ENCODE measurements around the gene GLYR1.
A peak's percentile ranks its signal among the peaks of the same experiment; 100 is the strongest.

GLYR1 gene

DNA sequence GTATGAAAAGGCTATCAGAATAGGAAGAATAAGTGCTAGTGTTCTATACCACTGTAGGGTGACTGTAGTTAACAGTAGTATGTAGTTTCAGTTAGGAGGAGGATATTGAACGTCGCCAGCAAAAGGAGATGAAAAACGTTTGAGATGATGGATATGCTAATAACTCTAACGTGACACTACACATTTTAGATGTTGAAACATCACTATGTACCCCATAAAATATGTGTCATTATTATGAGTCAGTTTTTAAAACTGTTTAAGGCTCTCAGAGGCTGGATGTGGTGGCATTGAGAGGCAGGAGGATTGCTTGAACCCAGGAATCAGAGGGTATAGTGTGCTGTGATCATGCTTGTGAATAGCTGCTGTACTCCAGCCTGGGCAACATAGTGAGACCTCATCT lies 32.0 kb upstream of the GLYR1 start:
- no peak for DNase-seq

DNA sequence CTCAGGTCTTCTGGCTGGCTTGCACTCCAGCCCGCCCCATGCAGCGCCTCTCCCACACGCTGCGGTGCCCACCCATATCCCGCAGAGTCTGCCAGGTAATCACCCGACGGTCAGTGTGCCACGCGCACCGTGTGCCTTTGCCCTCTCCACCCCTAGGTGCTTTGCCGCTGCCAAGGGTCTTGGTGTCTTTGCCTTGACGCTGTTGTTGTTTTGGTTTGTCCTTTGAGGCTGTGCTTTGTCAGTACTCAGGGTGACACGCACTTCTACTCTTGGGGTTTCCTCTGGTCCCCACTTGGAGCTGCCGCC lies 30.2 kb upstream of the GLYR1 start:
- no peak for DNase-seq

DNA sequence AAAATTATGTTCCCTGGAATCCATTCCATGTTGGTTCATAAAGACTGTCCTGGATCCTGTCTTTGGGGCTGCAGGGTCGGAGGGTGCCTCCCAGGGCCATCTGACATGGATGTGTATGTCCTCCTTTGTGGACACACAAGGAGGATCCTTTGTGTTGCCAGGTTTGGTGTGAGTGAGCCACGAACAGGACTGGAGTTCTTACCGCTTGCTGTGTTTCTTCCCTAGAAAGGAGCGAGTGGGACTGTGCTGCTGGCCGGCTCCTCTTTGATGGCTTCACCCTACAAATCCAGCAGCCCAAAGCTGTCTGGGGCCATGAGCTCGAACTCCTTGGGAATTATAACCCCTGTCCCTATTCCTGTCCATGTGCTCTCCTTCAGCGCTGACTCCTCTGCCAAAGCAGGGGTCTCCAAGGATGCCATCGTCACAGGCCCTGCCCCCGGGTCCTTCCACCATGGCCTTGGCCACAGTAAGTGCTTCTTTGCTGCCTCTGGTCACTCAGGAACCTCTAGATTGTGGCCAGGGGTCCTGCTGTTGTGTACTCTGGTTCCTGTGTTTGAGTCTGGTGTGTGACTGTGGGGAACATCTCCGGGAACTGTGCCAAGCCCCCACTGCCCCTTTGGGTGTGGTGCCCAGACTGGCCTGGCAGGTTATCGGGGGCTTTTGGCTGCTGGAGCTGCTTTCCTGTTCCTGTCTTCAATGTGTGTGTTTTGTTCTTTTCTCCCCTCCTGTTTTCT lies 29.7 kb upstream of the GLYR1 start:
- DNase-seq: no peak

DNA sequence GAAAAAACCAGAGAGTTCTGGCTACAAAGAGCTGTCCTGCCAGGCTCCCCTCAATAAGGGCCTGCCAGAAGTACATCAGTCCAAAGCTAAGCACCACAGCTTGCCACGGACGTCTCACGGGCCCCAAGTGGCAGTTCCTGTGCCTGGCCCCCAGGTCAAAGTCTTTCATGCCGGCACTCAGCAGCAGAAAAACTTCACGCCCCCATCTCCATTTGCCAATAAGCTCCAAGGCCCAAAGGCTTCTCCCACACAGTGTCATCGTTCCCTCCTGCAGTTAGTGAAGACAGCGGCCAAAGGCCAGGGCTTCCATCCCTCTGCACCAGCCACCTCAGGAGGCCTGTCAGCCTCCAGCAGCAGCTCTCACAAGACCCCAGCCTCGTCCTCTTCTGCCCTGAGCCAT lies 27.6 kb upstream of the GLYR1 start:
- DNase-seq: no peak

DNA sequence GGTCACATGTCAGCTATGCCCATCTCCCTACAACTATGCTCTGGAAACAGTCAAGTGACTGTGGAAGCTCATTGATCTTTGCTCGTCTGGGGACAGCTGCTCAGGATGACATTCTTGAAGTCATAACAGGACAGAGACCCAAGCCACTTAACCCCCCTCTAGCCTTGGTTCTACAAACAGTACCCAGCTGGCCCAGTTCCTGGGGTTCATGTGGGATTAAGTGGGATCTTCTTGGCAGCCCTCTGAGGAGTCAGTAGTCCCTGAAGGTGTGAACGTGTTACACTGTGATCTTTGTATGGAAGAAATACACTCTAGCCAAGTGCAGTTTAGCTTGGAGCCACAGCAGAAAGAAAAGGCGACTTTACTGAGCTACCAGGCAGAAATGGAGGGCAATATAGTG lies 26.0 kb upstream of the GLYR1 start:
- no peak for DNase-seq

DNA sequence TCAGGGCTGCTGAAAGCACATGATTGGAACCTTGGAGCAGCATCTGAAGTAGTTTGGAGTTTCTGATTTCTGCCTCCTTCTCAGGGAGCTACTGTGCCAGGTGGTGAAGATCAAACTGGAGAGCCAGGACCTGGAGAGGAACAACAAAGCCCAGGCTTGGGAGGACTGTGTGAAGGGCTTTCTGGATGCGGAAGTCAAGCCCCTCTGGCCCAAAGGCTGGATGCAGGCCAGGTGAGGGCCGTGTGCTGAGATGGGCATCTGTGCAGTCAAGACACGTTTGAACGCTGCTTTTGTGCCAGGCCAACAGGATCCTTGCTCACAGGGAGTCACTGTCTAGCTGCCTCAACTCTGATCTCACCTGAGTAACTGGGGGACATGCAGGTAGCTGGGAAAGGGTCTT lies 24.0 kb upstream of the GLYR1 start:
- no peak for DNase-seq

DNA sequence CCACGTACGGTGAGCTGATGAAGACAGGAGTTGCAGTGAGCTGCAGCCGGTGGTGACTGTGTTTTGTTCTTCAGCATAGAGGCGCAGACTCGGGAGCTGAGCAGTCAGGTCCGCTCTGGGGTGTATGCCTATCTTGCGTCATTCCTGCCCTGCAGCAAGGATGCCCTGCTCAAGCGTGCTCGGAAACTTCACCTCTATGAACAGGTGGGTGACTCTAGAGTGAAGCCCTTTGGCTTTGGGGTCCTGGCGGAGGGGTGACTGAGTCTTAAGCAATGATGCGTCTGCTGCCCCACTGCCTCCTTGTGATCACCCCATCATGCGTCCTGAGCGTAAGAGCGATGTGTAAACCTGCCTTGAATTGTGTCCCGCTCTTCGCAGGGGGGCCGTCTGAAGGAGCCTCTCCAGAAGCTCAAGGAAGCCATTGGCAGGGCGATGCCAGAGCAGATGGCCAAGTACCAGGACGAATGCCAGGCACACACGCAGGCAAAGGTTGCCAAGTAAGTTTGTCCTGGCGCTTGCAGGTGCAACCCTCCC lies 23.1 kb upstream of the GLYR1 start:
- DNase-seq: no peak

DNA sequence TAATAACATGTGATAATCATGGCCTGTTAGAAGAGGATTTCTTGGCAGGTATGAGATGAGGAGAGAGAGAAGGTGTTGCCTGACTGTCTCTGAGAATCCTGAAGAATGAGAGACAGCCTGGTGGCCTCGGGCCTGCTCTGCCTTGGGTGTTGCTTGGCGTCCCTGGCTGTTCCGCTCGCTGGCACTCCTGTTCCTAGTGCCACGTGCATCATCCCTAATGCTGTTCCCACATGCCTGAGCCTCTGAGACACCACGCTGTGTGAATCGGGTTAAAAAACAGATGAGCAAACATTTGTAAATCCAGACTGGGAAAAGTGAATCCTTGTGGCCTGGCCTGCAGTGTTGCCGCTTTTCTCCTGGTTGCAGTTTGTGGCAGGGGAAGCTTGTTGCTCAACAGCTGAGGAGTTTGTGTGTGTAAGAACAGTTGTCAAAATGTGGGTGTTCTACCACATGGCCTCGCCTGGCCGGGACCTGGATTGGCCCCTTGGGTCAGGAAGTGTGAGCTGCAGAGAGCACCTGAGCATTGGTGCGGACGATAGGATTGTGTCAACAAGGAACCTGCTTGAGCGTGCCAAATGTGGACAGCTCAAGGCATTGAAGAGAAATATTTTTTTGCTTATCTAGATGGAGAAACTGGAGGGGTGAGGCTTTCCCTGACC lies 22.2 kb upstream of the GLYR1 start:
- no peak for DNase-seq

DNA sequence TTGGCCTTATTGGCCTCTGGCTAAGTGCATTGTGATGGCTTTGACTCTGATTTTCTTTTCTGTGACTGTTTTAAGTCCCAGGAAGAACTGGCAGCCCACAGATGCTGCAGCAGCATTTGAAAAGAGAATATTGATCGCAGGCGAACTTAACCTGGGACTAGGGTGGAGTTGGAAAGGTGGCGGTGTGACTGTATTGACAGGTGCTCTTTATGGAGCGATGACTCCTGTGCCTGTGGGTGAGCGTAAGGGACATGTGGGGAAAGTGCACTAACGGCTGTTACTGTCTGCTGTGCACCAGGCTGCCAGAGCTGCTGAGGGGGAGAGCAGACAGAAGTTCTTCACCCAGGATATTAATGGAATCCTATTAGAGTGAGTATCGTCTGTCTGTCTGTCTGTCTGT lies 21.4 kb upstream of the GLYR1 start:
- DNase-seq: no peak

DNA sequence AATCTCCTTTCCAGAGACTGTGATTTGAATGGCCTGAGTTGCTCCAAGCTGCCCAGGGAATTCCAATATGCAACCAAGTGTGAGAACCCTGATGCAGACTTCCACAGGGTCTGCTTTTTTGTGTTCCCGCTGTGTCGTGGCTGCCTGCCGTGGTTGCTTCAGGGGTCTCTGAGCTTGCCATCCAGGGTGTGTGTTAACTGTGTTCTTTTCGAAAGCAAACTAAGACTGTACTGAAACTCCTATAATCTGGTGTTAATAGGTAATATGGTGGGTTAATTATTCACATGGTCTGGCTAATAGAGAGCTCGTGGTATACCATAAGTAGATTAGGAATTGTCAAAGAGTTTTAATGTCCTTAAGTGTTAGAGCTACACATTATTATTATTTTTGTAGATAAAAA lies 20.9 kb upstream of the GLYR1 start:
- DNase-seq: no peak

DNA sequence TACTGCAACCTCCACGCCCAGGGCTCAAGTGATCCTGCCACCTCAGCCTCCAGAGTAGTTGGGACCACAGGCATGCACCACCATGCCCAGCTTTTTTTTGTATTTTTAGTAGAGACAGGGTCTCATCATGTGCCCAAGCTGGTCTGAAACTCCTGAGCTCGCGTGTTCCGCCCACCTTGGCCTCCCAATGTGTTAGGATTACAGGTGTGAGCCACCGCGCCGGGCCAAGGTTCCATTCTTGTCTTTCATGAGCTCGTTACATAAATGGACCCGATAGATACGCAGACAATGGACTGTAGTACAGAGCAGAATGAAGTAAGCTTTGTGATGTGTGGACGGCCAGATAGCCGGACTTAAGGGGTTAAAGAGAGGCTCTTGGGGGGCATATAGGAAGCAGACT lies 19.5 kb upstream of the GLYR1 start:
- DNase-seq: no peak

DNA sequence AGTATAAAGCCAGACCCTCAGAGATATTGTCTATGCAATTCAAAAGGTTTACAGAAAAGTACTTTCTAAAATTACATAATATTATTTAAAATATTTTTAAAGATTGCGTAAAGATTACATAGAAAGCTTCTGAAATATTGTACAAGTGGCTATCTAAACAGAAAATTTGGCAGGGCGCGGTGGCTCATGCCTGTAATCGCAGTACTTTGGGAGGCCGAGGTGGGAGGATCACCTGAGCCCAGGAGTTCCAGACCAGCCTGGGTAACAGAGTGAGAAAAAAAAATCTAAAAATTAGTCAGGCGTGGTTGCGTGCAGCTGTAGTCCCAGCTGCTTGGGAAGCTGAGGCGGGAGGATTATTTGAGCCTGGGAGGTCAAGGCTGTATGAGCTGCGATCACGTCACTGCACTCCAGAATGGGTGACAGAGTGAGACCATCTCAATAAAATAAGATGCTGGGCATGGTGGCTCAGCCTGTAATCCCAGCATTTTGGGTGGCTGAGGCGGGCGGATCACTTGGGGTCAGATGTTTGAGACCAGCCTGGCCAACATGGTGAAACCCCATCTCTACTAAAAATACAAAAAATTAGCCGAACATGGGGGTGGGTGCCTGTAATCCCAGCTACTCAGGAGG lies 18.3 kb upstream of the GLYR1 start:
- DNase-seq: no peak

DNA sequence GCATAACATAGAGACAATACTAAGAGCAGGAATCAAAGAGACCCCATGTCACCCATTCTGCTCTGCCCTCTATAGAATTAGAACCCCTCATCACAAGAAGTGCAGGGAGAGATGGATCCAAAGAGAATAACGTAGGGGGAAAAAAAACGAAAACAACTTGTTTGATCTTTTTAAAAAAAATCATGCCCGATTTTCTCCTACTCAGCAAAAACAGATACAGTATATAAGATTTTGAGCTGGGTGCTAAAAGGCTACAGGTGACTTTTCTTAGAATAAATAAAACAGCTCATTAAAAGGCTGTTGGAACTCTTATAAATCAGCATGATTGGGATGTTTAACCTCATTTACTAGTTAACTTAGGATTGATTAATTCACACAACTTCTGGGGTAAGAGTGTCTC lies 17.6 kb upstream of the GLYR1 start:
- no peak for DNase-seq

DNA sequence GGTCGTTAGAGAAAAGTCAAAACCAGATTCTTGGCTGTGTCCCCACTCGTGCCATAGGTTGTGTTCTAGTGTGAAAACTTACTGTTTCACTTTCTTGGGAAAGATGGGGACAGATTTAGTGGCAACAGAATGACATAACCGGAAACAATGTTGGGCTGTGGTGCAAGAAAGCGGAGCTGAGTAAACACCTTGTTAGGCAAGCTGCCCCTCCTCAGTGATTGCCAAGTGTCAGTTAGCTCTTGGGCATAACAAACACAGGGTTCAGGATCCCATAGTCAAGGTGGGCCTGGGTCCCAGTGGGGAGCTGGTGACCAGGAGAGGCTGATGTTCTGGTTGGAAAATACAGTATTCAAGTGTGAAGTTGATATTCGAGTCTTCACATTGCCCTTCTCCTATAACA lies 15.6 kb upstream of the GLYR1 start:
- DNase-seq: no peak

DNA sequence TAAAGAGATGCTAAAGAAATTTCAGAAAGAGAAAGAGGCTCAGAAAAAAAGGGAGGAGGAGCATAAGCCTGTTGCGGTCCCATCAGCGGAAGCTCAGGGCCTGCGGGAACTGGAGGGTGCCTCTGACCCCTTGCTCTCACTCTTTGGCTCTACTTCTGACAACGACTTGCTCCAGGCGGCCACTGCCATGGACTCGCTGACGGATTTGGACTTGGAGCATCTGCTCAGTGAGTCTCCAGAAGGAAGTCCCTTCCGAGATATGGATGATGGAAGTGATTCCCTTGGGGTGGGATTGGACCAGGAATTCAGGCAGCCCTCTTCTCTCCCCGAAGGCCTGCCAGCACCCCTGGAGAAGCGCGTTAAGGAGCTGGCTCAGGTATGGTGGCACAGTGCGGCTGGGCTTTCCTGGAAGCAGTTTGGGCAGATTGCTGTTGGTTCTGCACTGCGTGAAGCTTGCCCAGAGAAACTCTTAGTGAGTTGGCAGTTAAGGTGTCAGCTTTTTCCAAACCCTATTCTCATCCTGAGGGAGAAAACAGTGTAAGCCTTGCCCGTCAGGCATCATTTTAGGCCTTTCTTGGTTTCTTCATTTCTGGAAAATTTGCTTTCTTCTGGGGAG lies 13.7 kb upstream of the GLYR1 start:
- no peak for DNase-seq

DNA sequence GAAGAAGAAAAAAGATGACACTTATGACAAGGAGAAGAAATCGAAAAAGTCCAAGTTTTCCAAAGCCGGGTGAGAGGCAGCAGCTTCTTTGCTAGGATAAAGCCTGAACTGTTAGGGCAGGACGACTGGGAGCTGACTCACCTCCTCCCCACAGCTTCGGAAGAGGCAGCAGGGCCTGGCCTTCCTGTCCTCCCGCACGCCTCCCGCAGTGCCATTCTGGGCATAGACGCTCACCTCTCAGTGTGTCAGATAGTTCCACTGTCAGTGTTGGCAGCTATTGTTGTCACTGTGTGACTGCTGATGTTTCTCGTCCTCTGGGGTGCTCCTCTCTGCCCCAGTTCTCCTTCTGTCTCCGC lies 12.8 kb upstream of the GLYR1 start:
- DNase-seq: no peak

DNA sequence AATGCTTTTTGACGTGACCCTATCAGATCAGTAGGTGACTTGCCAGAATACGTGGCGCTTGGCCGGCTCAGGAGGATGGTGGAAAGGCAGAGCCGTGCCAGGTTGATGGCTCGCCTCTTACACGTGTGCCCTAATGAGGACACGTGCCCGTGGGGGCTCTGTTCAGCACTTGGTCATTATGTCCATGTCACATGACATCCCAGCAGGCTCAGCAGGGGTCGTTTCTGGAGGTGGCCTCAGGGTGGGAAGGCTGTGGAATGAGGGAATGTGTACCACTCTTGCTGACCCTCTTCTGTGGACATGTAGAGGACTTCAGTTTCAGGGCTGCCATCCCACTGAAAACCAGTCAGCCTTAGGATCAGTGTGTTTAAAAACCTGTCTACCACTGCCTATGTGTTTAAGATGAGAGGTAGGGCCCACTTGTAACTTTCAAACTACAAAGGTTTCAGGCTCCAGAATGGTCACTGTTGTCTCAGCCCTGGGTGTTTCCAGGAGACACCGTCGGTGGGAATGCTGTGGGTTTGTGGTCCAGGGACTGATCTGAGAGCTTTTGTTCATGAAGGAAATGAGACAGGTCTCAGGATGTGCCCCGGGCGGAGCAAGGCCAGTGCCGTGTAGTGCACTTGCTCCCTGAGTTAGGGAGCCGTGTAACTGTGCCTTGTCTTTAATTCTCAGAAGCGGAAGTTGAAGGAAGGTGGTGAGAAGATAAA lies 12.3 kb upstream of the GLYR1 start:
- DNase-seq: no peak

DNA sequence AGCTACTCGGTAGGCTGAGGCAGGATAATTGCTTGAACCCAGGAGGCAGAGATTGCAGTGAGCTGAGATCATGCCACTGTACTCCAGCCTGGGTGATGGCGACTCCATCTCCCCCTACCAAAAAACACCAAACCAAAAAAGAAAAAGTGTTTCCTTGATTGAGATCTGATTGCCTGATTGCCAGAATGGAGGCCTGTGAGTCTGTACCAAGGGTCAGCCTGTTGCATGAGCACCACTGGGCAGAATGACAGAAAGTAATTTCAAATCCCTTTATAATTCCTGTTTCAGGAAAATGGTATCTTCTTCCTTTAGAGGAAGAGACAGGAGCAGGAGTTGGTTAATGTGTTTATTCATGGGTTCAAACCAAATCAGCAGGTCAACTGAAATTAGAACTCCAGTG lies 8.7 kb upstream of the GLYR1 start:
- no peak for DNase-seq

DNA sequence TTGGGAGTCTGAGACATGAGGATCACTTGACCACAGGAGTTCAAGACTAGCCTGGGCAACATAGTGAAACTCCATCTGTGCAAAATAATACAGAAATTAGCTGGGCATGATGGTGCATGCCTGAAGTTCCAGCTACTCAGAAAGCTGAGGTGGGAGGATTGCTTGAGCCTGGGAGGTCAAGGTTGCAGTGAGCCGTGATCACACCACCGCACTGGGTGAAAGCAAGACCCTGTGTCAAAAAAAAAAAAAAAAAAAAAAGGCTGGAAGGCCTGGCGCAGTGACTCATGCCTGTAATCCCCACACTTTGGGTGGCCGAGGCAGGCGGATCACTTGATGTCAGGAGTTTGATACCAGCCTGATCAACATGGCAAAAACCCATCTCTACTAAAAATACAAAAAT lies 8.3 kb upstream of the GLYR1 start:
- no peak for DNase-seq

DNA sequence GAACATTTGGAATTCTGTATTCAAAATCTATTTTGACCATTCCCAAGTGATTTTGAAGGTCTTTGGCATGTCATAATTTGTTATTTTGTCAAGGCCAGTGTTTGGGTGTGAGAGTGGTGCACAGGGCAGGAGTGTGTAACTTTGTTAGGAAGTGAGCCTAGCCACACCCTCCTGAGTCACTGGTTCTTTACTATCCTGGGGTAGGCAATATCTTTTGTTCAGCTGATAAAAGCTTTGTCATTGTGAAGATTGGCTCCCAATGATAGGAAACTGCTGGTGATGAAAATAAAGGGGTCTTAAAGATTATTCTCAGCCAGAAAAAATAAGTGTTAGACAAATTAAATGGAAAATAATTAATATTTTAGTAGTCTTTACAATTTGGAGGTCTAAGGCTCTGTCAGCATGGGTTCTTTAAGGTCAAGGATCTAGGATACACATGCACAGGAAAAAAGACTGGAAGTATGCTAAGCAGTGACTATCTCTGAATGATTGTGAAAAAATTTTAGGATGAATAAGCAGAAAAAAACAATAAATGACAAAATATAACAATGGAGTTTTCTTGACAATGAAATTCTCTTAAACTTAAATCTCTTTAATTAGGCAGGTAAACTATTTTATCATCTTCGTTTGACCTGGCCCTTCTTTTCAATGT lies 5.3 kb upstream of the GLYR1 start:
- DNase-seq: no peak

DNA sequence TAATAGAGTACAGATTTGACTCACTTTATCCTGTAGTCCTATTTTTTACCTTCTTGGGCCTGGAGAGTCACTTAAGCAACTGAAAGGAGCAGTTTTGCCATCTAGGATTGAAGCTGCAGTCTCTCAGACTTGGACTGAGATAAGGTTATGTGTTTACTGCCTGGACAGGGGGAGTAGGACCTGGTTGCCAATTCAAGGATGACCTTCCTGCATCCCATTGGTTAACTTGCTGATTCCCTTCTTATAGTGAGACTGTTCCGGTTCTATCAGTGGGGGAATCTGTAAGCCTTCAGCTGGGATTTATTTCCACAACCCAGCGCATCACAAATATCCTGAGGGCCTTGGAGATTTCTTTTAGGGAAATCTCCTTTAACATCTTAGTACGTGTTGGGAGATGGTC lies 3.1 kb upstream of the GLYR1 start:
- no peak for DNase-seq

DNA sequence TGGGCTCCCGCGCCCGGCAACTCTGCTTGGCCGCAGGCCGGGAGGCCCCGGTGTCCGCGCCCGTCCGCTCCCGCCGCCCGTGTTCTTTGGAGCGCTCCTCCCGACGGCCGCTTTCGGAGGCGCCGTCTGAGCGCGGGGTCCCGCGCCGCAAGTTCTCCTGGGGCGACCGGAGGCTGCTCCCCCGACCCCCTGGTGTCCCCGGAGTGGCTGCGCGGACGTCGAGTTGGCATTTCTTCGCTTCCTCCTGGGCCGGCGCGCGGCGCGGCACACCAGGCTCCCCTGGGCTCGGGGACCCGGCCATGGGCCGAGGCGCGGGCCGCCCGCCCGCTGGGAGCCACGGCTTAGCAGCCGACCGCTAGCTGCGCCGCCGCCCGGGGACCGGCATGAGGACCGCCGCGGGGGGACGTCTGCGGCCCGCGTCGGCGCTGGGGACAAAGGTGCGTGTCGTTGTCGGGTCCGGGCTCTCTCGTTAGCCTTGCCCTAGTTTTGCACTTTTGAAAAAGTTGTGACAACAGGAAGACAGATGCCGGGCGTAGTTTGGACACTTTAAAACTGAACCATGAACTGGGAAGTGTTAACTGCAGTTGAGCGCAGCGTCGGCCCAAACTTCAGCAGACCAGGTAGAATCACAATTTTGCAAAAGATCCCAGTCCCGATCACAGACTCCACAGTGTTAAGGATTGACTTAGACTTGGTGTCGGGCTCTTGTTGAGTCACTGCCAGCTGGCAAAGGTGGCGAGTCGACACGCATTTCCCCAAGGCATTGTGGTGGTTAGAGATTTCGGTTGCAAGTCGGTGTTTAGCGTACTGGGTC lies 893 bp upstream of the GLYR1 start:
- DNase-seq: peak; percentile 33
